Muscle of leg (tissue), 11 donors: ENCODE data around the gene FABP3. TPM values are rescaled to one million over a fixed set of nuclear protein-coding genes. Genes with fewer than 3 reads are reported as not detected.

Experiments
- DNase-seq: peaks from one replicate; pipeline ENCODE4 v3.0.0; 2013
- H3K27ac ChIP-seq: one replicate; pipeline ENCODE4 v1.5.1; 2013; ENCODE audit warnings: mild to moderate bottlenecking, low read length, control low read depth
- H3K27me3 ChIP-seq: one replicate; pipeline ENCODE4 v1.6.1; 2013; ENCODE audit warnings: low read length; ENCODE audit not compliant: control insufficient read depth, insufficient read depth
- H3K36me3 ChIP-seq: one replicate; pipeline ENCODE4 v1.6.1; 2013; ENCODE audit warnings: low read length; ENCODE audit not compliant: control insufficient read depth, insufficient read depth
- H3K4me1 ChIP-seq: one replicate; pipeline ENCODE4 v1.6.1; 2013; ENCODE audit warnings: low read length; ENCODE audit not compliant: control insufficient read depth, insufficient read depth
- H3K4me3 ChIP-seq: one replicate; pipeline ENCODE4 v1.5.1; 2013; ENCODE audit warnings: low read length, control low read depth
- H3K9me3 ChIP-seq: replicated peaks from 2 replicates; pipeline ENCODE4 v1.6.1; 2013; ENCODE audit warnings: low read depth, low read length; ENCODE audit not compliant: control insufficient read depth
- WGBS: methylation state at CpG from one replicate; pipeline ENCODE4 v1.1.5; 2013; ENCODE audit warnings: missing lambda C conversion rate; ENCODE audit not compliant: insufficient coverage; 5-methylcytosine and 5-hydroxymethylcytosine counted together
- polyA plus RNA-seq, 8 donors: library from polyadenylated mRNA; unstranded; fragments of 120-200 nt; gene quantifications; one replicate each; pipeline versions ENCODE4 v1.2.1 to v1.2.3, GENCODE V29; 2013; ENCODE audit warnings: inconsistent platforms in 1 of 8, low replicate concordance in 1 of 8; ENCODE audit not compliant: insufficient read length in 8 of 8, insufficient read depth in 1 of 8
- total RNA-seq: library from RNA; stranded (reverse); fragments of 120-200 nt; gene quantifications from one replicate; pipeline ENCODE4 v1.2.4, GENCODE V29; 2013

FABP3 gene
- total and polyA plus RNA-seq, 9 donors = 101 to 195 (median 151) TPM

GRCh38 chr1:31374511-31375196, 1.8 kb upstream of the FABP3 start:
- Histone ChIP-seq H3K9me3 (no peaks in the 10 kb centered on the region), H3K4me1 (peaks cover 70% of the 10 kb centered on the region), H3K27me3 (no peaks in the 10 kb centered on the region), H3K27ac (peak overlapping the region; percentile 96), H3K4me3 (no peak overlapping the region), H3K36me3 (no peaks in the 10 kb centered on the region)
- 26% methylated on average over 3 of the region's 7 CpGs for WGBS
- peak; percentile 96 for DNase-seq

GRCh38 chr1:31373897-31374486, 1.1 kb upstream of the FABP3 start:
- H3K36me3 ChIP-seq = peaks cover 3% of the 10 kb centered on the region
- H3K9me3 ChIP-seq = no peaks in the 10 kb centered on the region
- H3K27ac ChIP-seq = peak overlapping the region; percentile 96
- H3K4me1 ChIP-seq = peaks cover 71% of the 10 kb centered on the region
- H3K4me3 ChIP-seq = peak overlapping the region; percentile 5
- no peak for DNase-seq
- 0% methylated on average over 4 of the region's 11 CpGs for WGBS
- no peaks in the 10 kb centered on the region for H3K27me3 ChIP-seq

GRCh38 chr1:31372751-31373055, 173 bp downstream of the FABP3 start:
- WGBS = 31% methylated on average over 10 of the region's 10 CpGs
- H3K4me1 ChIP-seq = peaks cover 77% of the 10 kb centered on the region

GRCh38 chr1:31372051-31372450, 825 bp downstream of the FABP3 start:
- Histone ChIP-seq H3K9me3 (no peaks in the 10 kb centered on the region), H3K27ac (peak overlapping the region; percentile 96), H3K36me3 (peaks cover 13% of the 10 kb centered on the region), H3K27me3 (no peaks in the 10 kb centered on the region), H3K4me1 (peaks cover 74% of the 10 kb centered on the region), H3K4me3 (peak overlapping the region; percentile 36)
- WGBS = 85% methylated on average over 2 of the region's 3 CpGs
- no peak for DNase-seq

More at GRCh38 chr1:31372751-31373055, 173 bp downstream of the FABP3 start:
- H3K27ac ChIP-seq = peak overlapping the region; percentile 96
- no peaks in the 10 kb centered on the region for H3K9me3 ChIP-seq
- peaks cover 7% of the 10 kb centered on the region for H3K36me3 ChIP-seq
- DNase-seq = peak; percentile 22
- H3K4me3 ChIP-seq = peak overlapping the region; percentile 36
- no peaks in the 10 kb centered on the region for H3K27me3 ChIP-seq

GRCh38 chr1:31371121-31371959, 1.5 kb downstream of the FABP3 start:
- 66% methylated on average over 6 of the region's 10 CpGs for WGBS
- Histone ChIP-seq H3K36me3 (peaks cover 21% of the 10 kb centered on the region), H3K4me3 (peak overlapping the region; percentile 36), H3K9me3 (no peaks in the 10 kb centered on the region), H3K27ac (peak overlapping the region; percentile 96), H3K4me1 (peaks cover 67% of the 10 kb centered on the region), H3K27me3 (no peaks in the 10 kb centered on the region)
- peak; percentile 37 for DNase-seq

GRCh38 chr1:31370565-31370964, 2.3 kb downstream of the FABP3 start:
- peaks cover 24% of the 10 kb centered on the region for H3K36me3 ChIP-seq
- no peak overlapping the region for H3K27ac ChIP-seq
- no peaks in the 10 kb centered on the region for H3K27me3 ChIP-seq
- H3K4me1 ChIP-seq = peaks cover 60% of the 10 kb centered on the region
- H3K9me3 ChIP-seq = no peaks in the 10 kb centered on the region
- 76% methylated on average over 2 of the region's 4 CpGs for WGBS
- DNase-seq = no peak
- H3K4me3 ChIP-seq = no peak overlapping the region

GRCh38 chr1:31370021-31370420, 2.9 kb downstream of the FABP3 start:
- Histone ChIP-seq H3K36me3 (peaks cover 29% of the 10 kb centered on the region), H3K9me3 (no peaks in the 10 kb centered on the region), H3K4me3 (no peak overlapping the region), H3K27ac (no peak overlapping the region), H3K27me3 (no peaks in the 10 kb centered on the region), H3K4me1 (peaks cover 55% of the 10 kb centered on the region)
- WGBS = no CpG with 5 or more reads among the region's 2 CpGs
- DNase-seq = no peak

- H3K9me3 ChIP-seq = no peaks in the 10 kb centered on the region
- peaks cover 42% of the 10 kb centered on the region for H3K4me1 ChIP-seq
- H3K27ac ChIP-seq = peak overlapping the region; percentile 58
- H3K4me3 ChIP-seq = no peak overlapping the region
- WGBS = 93% methylated on average over 3 of the region's 3 CpGs
- H3K36me3 ChIP-seq = peaks cover 43% of the 10 kb centered on the region
- H3K27me3 ChIP-seq = no peaks in the 10 kb centered on the region
- peak; percentile 27 for DNase-seq
These were observed 4.2 kb downstream of the FABP3 start for GRCh38 chr1:31368611-31369107.

GRCh38 chr1:31366796-31367195, 6.1 kb downstream of the FABP3 start:
- Histone ChIP-seq H3K4me1 (peaks cover 25% of the 10 kb centered on the region), H3K27ac (no peak overlapping the region), H3K27me3 (no peaks in the 10 kb centered on the region), H3K36me3 (peaks cover 46% of the 10 kb centered on the region), H3K4me3 (no peak overlapping the region), H3K9me3 (no peaks in the 10 kb centered on the region)
- 76% methylated on average over 2 of the region's 2 CpGs for WGBS
- no peak for DNase-seq
